DOHH2 (cell line): ENCODE measurements around the gene CORO6.

Experiments used
- CTCF ChIP-seq: fragments of 200-600 bp; sonication (generic); IDR thresholded peaks from one replicate; pipeline ENCODE4 v1.5.1; 2014; ENCODE audit warnings: antibody characterized with exemption, mild to moderate bottlenecking, low read depth, low read length; ENCODE audit not compliant: poor library complexity, severe bottlenecking
- EZH2phosphoT487 ChIP-seq: fragments of 200-600 bp; sonication (generic); IDR thresholded peaks from 2 replicates; pipeline ENCODE4 v1.6.1; 2017; ENCODE audit warnings: borderline replicate concordance, mild to moderate bottlenecking, antibody characterized with exemption, low read length, moderate library complexity, mixed read lengths

GRCh38 chr17:29625037-29625750 is 2.5 kb upstream of the CORO6 start:
- TF ChIP-seq CTCF (no peak), EZH2phosphoT487 (no peak)
